Panc1 (cell line): ENCODE measurements around the gene NEURL1B. TPM values are rescaled to one million over a fixed set of nuclear protein-coding genes. Genes with fewer than 3 reads are reported as not detected.

ENCODE experiments used
- ATAC-seq: fragments of 200-7000 bp; cut with Tn5 transposase; 2 replicates; pipeline ENCODE4 v1.9.1; 2020; ENCODE audit warnings: mild to moderate bottlenecking, moderate library complexity
- BruUV-seq: library from RNA; stranded (reverse); fragments of 400-500 nt; replicated peaks from 2 replicates; lab custom pipeline; 2021; lab: Mats Ljungman, UMichigan
- CTCF ChIA-PET: fragments of 300-600 bp; sonication (Branson Sonifier 250); formaldehyde crosslinking; loops from one replicate; lab custom pipeline; 2022; ENCODE audit warnings: antibody characterized with exemption; lab: Charles Lee
- POLR2A ChIA-PET: fragments of 300-600 bp; sonication (Branson Sonifier 250); formaldehyde crosslinking; loops from one replicate; lab custom pipeline; 2022; ENCODE audit warnings: antibody characterized with exemption; lab: Charles Lee
- DNase-seq: peaks from one replicate; pipeline ENCODE4 v3.0.0-alpha.2; 2010; ENCODE audit warnings: low read depth, low spot score
- H3K27ac ChIP-seq: 2 replicates; pipeline ENCODE4 v1.5.1; 2011; ENCODE audit warnings: mild to moderate bottlenecking, low read length, inconsistent platforms
- H3K27me3 ChIP-seq: fragments of 200-500 bp; sonication (Bioruptor generic); 2 replicates; pipeline ENCODE4 v1.6.0; 2014; ENCODE audit warnings: low read length, inconsistent platforms; ENCODE audit not compliant: control insufficient read depth, insufficient read depth
- H3K36me3 ChIP-seq: fragments of 200-500 bp; sonication (Bioruptor generic); 2 replicates; pipeline ENCODE4 v1.5.1; 2014; ENCODE audit warnings: inconsistent platforms, mild to moderate bottlenecking, low read length, moderate library complexity; ENCODE audit not compliant: control insufficient read depth, insufficient read depth
- H3K4me1 ChIP-seq: 2 replicates; pipeline ENCODE4 v1.5.1; 2011; ENCODE audit warnings: inconsistent platforms, mild to moderate bottlenecking, low read length, moderate library complexity; ENCODE audit not compliant: control insufficient read depth, insufficient read depth
- H3K4me3 ChIP-seq, 2 experiments: 2 replicates each; pipeline ENCODE4 v1.5.1; 2011 to 2012; ENCODE audit warnings: low read depth in 2 of 2, low read length in 2 of 2, mild to moderate bottlenecking in 2 of 2, inconsistent platforms in 1 of 2, moderate library complexity in 1 of 2
- H3K9me3 ChIP-seq: fragments of 200-500 bp; sonication (Bioruptor generic); 2 replicates; pipeline ENCODE4 v1.5.1; 2014; ENCODE audit warnings: low read depth, mild to moderate bottlenecking, inconsistent platforms, low read length, moderate library complexity; ENCODE audit not compliant: control insufficient read depth, insufficient read depth
- CTCF ChIP-seq: fragments of 450-650 bp; IDR thresholded peaks from 2 replicates; pipeline ENCODE4 v1.5.1; 2017; ENCODE audit warnings: mild to moderate bottlenecking
- POLR2AphosphoS5 ChIP-seq: IDR thresholded peaks from 2 replicates; pipeline ENCODE4 v1.6.1; 2012; ENCODE audit warnings: mild to moderate bottlenecking, low read depth, low read length, moderate library complexity
- REST ChIP-seq, 2 experiments: IDR thresholded peaks; 2 replicates each; pipeline ENCODE4 v1.6.1; 2011 to 2012; ENCODE audit warnings: low read depth in 2 of 2, control low read depth in 1 of 2, low read length in 1 of 2, mild to moderate bottlenecking in 1 of 2, moderate library complexity in 1 of 2; ENCODE audit not compliant: insufficient read depth in 1 of 2
- SIN3A ChIP-seq: IDR thresholded peaks from 2 replicates; pipeline ENCODE4 v1.6.1; 2012; ENCODE audit warnings: low read depth, mild to moderate bottlenecking, low read length, moderate library complexity, borderline replicate concordance; ENCODE audit not compliant: insufficient read depth
- TCF7L2 ChIP-seq: IDR thresholded peaks from 2 replicates; pipeline ENCODE4 v1.6.1; 2011; ENCODE audit warnings: mild to moderate bottlenecking, low read depth, low read length, inconsistent platforms
- in situ Hi-C: cut with HindIII; loops from 2 replicates; pipeline ENCODE4 v1.10.0; 2016; ENCODE audit warnings: low sequenced_read_pairs, low pct_unique_long_range_greater_than_20kb
- intact Hi-C: fragments of 100-400 bp; cut with micrococcal nuclease; formaldehyde crosslinking; loops from one replicate; pipeline ENCODE4 v1.10.0; 2022; ENCODE audit not compliant: unreplicated experiment
- total RNA-seq: library from RNA; stranded (reverse); gene quantifications from one replicate; pipeline ENCODE4 v1.2.1, GENCODE V29; 2021; ENCODE audit not compliant: unreplicated experiment

Gene NEURL1B
- total RNA-seq, 1 experiment from 2014 or later = 5.3 TPM

- in situ Hi-C loops = no loop called here
- no peaks in the 10 kb centered on the region for H3K9me3 ChIP-seq
- POLR2A ChIA-PET = no interaction called here
- H3K4me1 ChIP-seq = no peaks in the 10 kb centered on the region
- CTCF ChIA-PET = interaction anchor here (0.9 kb wide), 1 partner anchor 16 kb away, joined by 3 read pairs; no protein-coding TSS in a partner anchor
- H3K4me3 ChIP-seq = no peak overlapping the region
- BruUV-seq = no TSS peak
- TF ChIP-seq CTCF (no peak), POLR2AphosphoS5 (no peak), SIN3A (no peak), TCF7L2 (no peak)
- intact Hi-C loops = no loop called here
- H3K27me3 ChIP-seq = no peaks in the 10 kb centered on the region
- DNase-seq = no peak
- no peak overlapping the region for H3K27ac ChIP-seq
- no peaks in the 10 kb centered on the region for H3K36me3 ChIP-seq
- ATAC-seq = no peak
Observed at GRCh38 chr5:172681421-172681820, 40.4 kb downstream of the NEURL1B start.

GRCh38 chr5:172683264-172683644, 42.2 kb downstream of the NEURL1B start:
- ATAC-seq = no peak
- Histone ChIP-seq H3K27ac (no peak overlapping the region), H3K36me3 (no peaks in the 10 kb centered on the region), H3K9me3 (no peaks in the 10 kb centered on the region), H3K4me3 (no peak overlapping the region), H3K27me3 (no peaks in the 10 kb centered on the region), H3K4me1 (no peaks in the 10 kb centered on the region)
- CTCF ChIA-PET = interaction anchor here (0.7 kb wide), 1 partner anchor 16 kb away, joined by 3 read pairs; no protein-coding TSS in a partner anchor
- no peak for TF ChIP-seq SIN3A
- no peak for TF ChIP-seq TCF7L2
- TF ChIP-seq POLR2AphosphoS5 = no peak
- no peak for TF ChIP-seq REST (IDR thresholded peaks at IDR 0.05; ENCODE audit: insufficient read depth in 1 of 2, low read depth in 2 of 2, low read length in 1 of 2)
- no peak for TF ChIP-seq CTCF
- intact Hi-C loops = no loop called here
- DNase-seq = no peak
- POLR2A ChIA-PET = no interaction called here
- in situ Hi-C loops = no loop called here
- BruUV-seq = no TSS peak
